ACHN (cell line): ENCODE results near the gene AP1B1.

Source experiments
- DNase-seq: peaks from one replicate; pipeline ENCODE4 v3.0.0-alpha.2; 2015
- in situ Hi-C: cut with HindIII; loops from 2 replicates; pipeline ENCODE4 v1.10.0; 2017; ENCODE audit warnings: low sequenced_read_pairs, low pct_ligation_motif_present, low pct_unique_long_range_greater_than_20kb

AP1B1 gene

GRCh38 chr22:29325785-29326315 is 62.5 kb downstream of the AP1B1 start:
- DNase-seq = no peak
- in situ Hi-C loops = no loop called here

DNA sequence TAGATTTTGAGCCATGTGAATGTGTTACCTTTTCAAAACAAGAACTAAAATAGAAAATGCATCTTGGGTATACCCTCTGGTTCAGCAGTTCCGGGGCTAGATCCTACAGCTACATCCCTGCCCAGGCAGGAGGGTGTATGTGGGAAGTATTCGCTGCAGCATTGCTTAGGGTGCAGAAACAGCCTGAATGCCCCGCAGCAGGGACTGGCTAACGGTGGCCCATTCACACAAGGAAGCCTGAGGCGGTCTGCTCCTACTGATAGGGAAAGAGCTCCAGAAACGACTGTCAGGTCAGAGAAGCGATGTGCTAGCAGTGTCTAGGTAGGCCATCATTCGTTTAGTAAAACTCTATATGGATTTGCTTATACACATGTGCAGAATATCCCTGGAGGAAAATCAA is 63.0 kb downstream of the AP1B1 start:
- in situ Hi-C loops = no loop called here
- no peak for DNase-seq

DNA sequence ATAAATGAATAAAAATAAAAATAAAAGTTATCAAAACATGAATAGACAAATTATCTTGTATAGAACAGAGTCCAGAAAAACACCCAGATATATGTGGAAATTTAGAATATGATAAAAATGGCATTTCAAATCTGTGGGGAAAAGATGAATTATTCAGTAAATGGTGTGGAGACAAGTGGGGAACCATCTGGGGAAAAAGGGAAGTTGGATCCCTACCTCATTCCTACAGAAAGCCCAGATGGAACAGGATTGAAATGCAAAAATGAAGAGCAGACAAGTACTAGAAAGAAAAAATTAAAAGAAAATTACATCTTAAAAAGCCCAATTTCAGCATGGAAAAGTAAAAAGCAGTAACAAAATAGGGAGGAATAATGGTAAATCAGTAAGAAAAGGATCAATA is 64.7 kb downstream of the AP1B1 start:
- in situ Hi-C loops = no loop called here
- no peak for DNase-seq

DNA sequence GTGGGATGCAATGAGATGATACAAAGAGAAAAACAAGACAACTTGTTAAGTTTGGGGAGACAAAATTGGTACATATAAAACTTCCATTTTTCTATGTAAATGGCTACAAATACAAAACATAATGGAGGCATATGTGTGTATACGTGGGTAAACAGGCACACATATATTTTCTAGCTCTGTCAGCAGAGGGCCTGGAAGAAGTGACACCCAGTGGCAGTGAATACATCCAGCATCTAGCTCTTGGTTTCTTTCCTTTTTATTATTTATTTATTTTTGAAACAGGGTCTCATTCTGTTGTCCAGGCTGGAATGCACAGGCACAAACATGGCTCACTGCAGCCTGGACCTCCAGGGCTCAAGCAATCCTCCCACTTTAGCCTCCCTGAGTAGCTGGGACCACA is 67.8 kb downstream of the AP1B1 start:
- in situ Hi-C loops = no loop called here
- DNase-seq = no peak

GRCh38 chr22:29319072-29319471 is 69.3 kb downstream of the AP1B1 start:
- in situ Hi-C loops = no loop called here
- DNase-seq = no peak

DNA sequence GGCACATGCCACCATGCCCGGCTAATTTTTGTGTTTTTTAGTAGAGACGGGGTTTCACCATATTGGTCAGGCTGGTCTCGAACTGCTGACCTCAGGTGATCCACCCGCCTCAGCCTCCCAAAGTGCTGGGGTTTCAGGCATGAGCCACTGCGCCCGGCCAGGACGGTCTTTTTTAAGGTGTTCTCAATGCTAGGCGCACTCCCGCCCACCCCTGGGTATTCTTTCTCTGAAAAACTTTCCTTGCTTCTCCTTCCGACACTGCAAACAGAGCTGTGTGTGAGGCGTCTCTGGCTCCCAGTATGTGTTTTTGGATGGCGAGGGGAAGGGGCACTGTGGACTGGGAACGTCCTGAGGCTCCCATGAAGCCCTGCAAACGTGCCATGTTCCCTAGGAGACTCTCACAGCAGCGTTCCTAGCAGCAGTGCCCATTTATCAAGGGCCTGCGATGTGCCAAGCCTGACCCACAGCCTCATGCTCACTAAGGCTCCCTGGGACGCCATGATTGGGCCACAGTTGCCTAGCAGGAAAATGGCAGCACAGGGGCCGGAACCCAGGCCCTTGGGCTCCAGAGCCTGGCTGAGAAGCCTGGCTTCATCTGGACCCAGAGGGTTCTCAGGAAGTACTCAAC is 70.4 kb downstream of the AP1B1 start:
- in situ Hi-C loops = no loop called here
- no peak for DNase-seq

- in situ Hi-C loops = no loop called here
Measured at GRCh38 chr22:29316141-29316828, 72.1 kb downstream of the AP1B1 start.

DNA sequence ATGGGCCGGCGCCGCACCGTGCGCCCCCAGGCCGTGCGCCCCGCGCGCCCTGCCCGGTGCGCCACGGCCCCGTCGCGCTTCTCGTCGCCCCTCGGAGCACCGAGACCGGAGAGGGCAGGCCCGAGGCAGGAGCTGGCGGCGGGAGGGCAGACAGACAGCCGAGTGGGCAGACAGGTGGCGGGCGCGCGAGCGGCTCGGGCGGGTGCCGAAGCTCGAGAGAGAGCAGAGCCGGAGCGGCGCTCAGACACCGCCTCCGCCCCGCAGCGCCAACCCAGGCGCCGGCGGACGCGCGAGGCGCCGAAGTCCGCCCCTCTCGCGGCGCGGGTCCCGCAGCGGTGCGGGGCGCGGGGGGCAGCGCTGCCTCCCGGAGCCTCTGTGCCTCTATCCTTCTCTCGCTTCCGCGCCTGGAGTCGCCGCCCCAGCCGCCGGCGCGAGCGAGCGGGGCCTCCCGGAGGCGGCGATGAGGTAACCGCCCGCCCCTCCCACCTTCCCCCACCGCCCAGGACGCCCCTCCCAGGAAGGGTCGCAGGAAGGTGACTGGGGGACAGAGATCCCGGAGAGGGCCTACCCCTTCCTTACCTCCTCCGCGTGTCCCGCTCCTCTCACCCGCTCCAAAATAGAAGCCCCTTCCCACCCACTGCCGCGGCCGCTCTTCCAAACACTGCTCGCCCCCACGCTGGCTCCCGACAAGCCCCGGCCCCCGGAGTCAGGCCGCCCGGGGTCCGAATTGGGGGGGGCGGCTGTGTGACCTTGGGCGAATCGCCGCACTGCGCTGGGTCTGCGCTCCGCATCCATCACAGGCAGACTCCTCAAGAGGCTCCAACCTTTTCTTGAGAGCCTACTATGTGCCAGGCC is 72.9 kb downstream of the AP1B1 start, which contains the start of gene RASL10A:
Gene RASL10A, minus strand, starts transcription at position 412 of the 855 bp plus-strand sequence. CDS start 451 bp downstream, outside the sequence.
- no peak for DNase-seq
- in situ Hi-C loops = no loop called here

More at GRCh38 chr22:29316141-29316828, 72.1 kb downstream of the AP1B1 start:
- no peak for DNase-seq

- no peak for DNase-seq
- in situ Hi-C loops = no loop called here
Measured at GRCh38 chr22:29314537-29315285, 73.7 kb downstream of the AP1B1 start.

DNA sequence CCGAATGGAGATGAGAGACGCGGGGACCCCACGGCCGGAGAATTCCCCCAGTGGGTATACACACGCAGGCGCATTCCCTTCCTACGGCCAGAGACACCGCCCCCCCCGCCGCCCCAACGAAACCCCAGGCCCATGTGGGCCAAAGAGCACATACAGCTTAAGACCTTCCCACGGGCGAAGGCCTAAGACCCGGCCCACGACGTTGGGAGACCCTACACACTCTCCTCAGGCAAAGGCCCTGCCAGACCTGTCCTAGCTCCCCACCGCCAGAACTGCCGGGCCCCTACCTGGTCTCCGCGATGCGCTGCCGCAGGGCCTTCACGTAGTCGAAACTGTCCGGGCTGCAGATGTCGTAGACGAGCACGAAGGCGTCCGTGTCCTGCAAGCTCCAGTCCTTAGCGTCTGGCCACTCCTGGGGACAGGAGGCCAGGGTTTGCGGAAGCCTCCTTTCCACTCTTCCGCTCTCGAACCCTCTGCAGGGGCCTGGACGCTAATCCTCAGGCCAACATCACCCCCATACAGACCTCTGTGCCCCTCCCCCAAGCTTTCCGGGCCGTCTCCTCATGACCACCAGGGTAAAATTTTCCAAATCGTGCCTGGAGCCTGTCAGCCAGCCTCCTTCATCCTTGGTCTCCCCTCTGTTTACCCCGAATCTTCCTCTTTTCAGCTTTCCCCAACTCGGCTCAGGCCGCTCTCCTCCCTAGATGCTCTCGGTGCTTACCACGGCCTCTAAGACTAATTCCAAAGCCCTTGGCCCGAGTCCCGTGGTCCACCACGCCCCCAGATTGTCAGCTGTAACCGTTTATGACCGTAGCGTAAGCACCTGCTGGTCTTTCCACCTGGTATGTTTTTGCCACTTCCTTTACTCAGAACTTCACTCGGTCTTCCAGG is 74.5 kb downstream of the AP1B1 start:
- in situ Hi-C loops = no loop called here
- no peak for DNase-seq

DNA sequence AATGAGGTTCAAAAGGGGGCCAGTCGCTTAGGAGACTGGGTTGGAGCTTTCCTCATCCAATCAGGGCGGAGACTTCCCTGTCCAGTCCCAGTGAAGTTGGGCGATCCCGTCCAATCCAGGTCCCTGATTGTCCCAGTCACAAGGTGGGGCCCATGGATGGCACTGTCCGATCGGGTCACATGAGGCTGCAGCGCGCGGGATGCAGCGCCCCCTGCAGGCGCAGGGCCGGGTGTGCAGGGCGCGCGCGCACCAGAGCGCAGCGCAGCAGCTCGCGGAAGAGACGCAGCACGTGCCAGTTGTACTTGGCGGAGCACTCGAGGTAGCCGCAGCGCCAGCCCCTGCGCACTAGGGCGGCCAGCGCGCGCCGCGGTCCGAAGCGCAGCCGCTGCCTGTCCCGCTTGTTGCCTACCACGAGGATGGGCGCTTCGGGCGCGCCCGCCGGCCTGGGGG is 75.2 kb downstream of the AP1B1 start:
- in situ Hi-C loops = no loop called here
- no peak for DNase-seq

DNA sequence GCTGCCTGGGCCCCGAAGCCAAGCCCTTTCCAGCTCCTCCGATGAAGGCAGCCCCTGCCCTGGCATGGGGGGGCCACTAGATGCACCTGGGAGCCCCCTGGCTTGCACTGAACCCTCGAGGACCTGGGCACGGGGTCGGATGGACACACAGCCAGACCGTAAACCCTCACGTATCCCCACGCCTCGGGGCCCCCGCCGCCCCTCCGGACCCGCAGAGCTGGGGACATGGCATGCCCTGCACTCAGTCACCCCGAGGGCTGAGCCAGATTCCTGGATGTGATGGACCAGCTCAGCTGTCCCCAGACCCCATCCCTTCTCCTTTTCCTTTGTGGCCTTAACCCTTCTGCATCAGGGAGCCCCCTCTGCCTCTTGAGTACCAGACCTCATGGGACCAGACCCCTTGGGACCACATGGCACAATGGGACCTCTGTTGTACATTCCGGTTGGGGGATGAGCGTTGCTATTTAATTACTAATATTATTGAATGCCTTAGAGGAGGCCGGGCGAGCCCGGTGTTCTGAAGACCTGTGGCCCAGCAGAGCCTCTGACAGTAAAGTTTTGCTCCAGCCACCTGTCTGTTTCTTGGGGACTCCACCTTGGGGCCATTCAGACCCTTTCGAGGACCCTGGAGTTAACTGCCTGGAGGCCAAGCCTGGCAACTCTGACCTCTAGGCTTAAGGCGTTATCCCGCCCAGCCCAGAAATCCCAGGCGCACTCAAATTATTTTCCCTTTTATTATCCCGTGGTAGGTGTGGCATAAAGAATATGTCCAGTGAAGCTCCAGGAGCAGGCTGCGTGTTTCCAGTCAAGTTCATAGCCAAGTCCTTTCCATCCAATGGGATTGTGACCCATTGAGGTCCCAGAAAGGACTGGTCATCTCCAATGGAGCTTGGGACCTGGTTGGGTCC is 75.9 kb downstream of the AP1B1 start:
- DNase-seq = no peak
- in situ Hi-C loops = no loop called here

DNA sequence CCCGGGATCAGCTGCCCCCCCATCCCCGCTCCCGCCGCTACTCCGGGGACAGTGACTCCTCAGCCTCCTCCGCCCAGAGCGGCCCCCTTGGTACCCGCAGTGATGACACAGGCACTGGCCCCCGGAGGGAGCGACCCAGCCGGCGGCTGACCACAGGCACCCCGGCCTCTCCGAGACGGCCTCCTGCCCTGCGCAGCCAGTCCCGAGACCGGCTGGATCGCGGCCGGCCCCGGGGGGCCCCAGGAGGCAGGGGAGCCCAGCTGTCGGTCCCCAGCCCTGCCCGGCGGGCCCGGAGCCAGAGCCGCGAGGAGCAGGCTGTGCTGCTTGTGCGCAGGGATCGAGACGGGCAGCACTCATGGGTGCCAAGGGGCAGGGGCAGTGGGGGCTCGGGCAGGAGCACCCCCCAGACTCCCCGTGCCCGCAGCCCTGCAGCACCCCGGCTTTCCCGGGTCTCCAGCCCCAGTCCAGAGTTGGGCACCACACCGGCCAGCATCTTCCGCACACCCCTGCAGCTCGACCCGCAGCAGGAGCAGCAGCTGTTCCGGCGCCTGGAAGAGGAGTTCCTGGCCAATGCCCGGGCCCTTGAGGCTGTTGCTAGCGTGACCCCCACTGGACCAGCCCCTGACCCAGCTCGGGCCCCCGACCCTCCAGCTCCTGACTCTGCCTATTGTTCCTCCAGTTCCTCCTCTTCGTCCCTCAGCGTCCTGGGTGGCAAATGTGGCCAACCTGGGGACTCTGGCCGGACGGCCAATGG is 76.7 kb downstream of the AP1B1 start:
- DNase-seq = no peak
- in situ Hi-C loops = no loop called here

- peak; percentile 91 for DNase-seq
Measured at GRCh38 chr22:29310863-29311339, 77.5 kb downstream of the AP1B1 start.

DNA sequence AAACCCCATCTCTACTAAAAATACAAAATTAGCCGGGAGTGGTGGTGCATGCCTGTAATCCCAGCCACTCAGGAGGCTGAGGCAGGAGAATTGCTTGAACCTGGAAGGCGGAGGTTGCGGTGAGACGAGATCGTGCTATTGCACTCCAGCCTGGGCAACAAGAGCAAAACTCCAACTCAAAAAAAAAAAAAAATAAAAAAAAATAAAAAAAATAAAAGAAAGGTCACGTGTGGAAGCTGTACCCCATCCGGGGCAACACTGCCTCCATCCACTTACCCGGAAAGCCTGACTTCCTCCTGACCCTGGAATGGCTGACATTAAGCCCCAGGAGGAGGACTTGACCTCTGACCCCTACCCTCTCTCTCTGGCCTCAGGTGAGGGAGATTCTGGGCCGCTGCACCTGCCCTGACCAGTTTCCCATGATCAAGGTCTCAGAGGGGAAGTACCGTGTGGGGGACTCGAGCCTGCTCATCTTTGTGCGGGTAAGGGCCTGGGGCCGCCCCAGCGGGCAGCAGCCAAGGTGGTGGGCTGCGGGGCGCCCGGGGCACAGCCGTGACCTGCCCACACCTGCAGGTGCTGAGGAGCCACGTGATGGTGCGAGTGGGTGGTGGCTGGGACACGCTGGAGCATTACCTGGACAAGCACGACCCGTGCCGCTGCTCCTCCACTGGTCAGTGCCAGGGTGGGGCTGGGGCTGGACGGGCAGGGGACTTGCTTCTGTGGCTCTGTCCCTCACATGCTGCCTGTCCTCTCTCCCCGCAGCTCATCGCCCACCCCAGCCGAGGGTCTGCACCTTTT is 78.1 kb downstream of the AP1B1 start:
- in situ Hi-C loops = no loop called here

More at GRCh38 chr22:29310863-29311339, 77.5 kb downstream of the AP1B1 start:
- in situ Hi-C loops = no loop called here

More for the DNA sequence above, 78.1 kb downstream of the AP1B1 start:
- DNase-seq = no peak
